Stimulated activated CD8-positive, alpha-beta memory T cell treated with anti-CD3 and anti-CD28 coated beads, Interleukin-7, amount 100 ng/mL, for 48 hours (primary cell): Measurements from ENCODE around the gene DNAH7.

Experiments used
- DNase-seq, 2 donors: peaks; one replicate each; pipeline ENCODE4 v3.0.0-alpha.2; 2020; ENCODE audit warnings: low read depth in 1 of 2; ENCODE audit errors: extremely low read depth in 1 of 2

Gene DNAH7

DNA sequence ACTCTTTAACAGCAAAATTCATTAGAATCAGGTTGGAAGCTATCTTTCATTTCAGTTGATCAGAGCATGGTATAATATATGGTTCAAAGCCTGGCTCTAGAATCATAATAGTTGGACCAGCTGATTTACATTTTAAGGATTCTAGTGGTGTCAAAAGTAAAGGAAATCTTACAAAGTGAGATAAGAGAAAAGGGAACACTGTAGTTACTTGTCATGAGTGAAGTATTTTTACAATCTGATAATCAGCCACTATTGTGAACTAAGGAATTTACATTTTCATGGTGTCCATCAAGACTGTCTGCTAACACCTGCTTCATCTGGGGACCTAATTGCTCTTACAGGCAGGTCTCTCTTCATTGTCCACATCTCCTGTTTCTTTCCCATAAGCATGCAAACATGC is 250.5 kb downstream of the DNAH7 start:
- no peak for DNase-seq

DNA sequence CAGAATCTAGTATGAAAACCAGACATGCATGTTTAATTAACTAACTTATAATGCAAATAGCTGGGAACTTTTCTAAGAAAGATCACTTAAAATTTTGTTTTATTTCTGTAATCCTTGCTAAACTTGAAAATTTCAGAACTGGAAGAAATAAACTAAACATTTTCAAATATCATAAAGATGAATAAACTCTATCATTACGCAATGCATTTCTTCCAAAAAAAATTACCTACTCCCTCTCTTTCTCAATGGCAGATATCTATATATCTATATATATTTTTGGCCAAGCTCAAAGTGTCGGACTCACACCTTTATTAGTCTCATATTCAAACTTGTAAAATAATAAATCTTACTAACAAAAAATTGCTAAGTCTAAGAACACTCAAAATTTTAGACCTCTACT is 253.6 kb downstream of the DNAH7 start:
- no peak for DNase-seq

DNA sequence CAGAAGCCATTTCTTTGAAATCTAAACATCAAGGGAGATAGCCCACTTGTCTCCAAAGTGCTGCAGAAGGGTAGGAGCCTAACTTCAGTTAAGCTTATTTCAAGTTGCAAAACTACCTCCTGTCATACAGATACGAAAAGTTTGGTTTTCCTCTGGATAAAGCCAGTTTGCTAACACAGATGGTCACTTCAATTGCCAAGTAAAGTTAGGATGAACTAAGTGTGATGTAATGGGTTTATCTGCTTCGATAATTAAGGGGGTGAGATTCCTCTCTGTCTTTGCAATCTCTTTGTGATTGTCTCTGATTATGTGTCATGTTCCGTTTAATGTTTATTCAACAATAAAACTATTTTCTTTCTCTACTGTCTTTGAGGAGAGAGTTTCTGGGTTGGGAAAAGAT is 255.2 kb downstream of the DNAH7 start:
- DNase-seq, result no peak

DNA sequence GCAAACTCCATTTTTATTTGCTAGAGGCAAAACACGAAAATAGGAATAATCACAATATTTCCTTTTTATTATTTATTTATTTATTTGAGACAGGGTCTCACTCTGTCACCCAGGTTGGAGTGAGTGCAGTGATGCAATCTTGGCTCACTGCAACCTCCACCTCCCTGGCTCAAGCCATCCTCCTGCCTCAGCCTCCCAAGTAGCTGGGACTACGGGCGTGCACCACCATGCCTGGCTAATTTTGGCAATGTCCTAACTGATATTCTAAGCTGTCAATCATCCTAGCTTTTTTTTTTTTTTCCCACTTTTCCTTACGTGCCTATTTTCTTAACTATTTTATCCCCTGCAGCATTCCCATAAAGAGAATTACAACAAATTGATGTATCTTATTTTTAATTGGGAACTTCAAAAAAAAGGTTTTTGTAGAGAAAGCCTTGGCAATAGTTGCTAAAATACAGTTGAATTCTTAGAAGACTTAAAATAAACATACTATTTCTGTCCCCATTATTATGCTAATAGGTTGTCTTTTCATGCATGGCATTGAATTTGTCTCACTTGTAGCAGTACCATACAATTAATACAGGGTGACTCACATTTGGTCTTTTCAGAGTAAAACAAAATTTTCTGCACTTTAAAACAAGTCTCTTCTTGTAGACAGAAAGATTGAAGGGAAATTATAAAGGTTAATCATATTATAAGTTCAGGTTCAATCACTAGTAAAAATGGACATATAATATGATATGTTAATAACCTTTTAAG is 258.1 kb downstream of the DNAH7 start:
- DNase-seq, result no peak

DNA sequence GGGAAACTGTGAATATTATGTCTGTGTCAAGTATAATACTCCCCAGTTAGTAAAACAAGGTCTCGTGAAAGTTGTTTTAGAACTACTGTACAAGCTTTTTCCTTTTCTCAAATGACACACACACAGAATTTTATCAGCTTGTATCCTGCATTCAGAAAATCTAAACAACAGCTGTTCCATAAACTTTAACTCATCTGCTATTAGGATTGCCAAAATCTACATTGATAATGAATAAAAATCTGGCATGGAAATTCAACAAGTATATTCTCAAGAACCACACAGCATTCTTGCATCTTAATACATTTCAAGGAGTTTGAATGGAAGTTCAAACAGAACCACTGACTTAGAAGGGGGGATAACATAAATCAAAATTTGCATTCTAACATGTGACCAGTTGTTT is 260.4 kb downstream of the DNAH7 start:
- DNase-seq, result no peak

DNA sequence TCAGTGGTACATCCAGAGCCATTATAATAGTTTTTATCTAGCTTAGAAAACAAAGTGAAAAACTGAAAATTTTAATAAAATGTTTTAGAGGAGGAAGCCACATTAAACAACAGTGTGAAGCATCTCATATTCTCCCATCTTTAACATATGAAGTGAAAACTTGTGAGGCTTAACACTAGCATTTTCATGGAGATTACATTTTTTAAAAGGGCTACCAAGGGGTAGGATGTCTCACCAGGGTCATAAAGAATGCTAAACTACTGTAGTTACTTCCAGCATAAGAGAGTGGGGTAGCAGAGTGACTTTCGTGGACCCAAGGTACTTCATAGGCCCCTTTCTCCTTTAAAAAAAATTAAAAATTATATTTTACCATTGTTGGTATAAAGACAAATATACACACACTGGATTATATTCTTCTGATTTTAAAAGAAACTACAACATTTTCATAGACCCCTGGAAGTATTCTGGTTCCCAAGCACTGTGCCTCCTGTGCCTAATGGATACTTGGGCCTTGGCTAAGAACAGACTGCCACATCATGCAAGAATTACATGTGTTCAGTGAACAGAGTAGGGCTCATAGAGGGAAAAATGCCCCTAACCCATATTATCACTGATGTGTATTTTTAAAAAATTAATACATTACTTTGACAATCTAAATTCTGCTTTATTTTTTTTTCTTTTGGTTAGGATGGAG is 263.2 kb downstream of the DNAH7 start:
- DNase-seq, result no peak

DNA sequence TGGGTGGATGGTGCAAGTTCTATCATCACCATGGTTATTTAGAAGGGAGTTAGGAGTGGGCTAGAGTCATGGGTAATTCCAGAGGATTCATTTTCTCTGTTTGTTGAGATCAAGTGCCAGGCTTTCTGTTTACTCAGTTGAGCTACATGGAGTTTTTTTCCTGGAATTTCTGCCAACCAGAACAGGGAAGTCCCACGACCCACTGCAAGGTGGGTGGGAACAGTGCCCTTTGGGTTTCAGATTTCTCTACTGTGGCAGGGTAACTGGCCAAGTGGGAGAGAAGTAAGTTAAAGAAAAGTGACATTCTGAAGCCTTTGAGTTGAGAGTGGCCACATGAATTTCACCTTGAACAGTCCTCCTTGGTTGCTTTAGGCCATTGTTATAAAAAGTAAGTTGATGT is 272.8 kb downstream of the DNAH7 start:
- no peak for DNase-seq

- no peak for DNase-seq
Measured at GRCh38 chr2:195793881-195794280, 274.8 kb downstream of the DNAH7 start.

- DNase-seq, result no peak
Measured at GRCh38 chr2:195782156-195782555, 286.5 kb downstream of the DNAH7 start.

- no peak for DNase-seq
Measured at GRCh38 chr2:195779491-195779890, 289.1 kb downstream of the DNAH7 start.

DNA sequence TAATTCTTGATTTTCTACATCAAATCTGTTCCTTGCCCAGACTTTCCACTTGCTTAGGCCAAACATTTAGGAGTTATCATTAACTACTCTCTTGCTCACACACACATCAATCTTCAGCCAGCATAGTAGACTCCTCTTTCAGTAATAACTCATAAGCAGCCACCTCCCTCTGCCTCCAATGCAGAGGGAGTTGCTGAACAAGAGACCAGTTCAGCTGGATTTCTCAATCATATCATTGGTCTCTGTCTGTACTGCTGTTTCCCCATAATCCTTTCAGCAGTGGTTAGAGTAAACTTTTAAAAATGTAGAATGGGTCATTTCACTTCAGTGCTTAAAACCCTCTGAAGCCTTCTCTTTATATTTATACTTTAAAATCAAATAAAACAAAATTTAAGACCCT is 298.7 kb downstream of the DNAH7 start:
- no peak for DNase-seq

DNA sequence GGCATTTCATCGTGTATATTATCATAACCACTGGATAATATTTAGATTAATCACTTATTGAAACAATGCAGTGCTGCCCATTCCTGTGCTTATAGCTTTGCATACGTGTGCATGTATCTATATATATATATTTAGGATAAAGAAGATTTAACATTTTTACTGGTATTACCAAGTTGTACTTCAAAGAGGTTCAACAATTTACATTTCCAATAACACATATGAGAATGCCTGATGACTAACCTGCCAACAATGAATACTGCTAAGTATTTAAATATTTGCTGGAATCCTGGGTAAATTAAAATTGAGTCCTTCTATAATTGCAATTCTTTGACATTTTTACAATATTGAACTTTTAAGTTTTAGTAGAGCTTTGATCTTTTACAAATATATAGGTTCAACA is 300.2 kb downstream of the DNAH7 start:
- no peak for DNase-seq

GRCh38 chr2:195766691-195767090 is 301.9 kb downstream of the DNAH7 start:
- DNase-seq, result no peak

DNA sequence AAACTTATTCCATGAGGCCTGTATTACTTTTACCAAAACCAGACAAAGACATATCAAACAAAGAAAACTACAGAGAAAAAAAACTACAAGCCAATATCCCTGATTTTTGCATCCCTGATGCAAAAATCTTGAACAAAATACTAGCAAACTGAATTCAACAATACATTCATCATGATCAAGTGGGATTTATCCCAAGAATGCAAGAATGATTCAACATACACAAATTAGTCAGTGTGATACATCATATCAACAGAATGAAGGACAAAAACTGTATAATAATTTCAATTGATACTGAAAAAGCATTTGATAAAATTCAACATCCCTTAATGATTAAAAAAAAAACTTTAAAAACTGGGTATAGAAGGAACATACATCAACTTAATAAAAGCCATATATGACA is 304.8 kb downstream of the DNAH7 start:
- no peak for DNase-seq

DNA sequence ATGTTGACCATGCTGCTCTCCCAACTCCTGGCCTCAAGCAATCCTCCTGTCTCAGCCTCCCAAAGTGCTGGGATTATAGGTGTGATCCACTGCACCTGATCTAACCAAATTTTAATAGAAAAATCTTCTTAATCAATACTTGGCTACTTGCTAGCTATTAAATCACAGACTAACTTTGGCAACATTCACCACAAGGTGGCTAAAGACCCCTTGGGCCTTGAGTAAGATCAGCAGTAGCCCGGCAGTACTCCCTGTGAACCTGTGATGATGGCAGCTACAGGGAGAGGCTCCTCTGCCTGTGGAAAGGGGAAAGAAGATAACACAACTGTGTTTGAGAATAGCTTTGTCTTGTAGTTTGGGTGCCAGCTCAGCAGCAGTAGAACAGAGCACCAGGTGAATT is 308.8 kb downstream of the DNAH7 start:
- no peak for DNase-seq

- no peak for DNase-seq
Measured at GRCh38 chr2:195758846-195759245, 309.8 kb downstream of the DNAH7 start.

GRCh38 chr2:195756218-195756942 is 312.3 kb downstream of the DNAH7 start:
- DNase-seq, result no peak

GRCh38 chr2:195741191-195741590 is 327.4 kb downstream of the DNAH7 start:
- DNase-seq, result no peak

GRCh38 chr2:195737511-195738325 is 330.9 kb downstream of the DNAH7 start:
- no peak for DNase-seq

DNA sequence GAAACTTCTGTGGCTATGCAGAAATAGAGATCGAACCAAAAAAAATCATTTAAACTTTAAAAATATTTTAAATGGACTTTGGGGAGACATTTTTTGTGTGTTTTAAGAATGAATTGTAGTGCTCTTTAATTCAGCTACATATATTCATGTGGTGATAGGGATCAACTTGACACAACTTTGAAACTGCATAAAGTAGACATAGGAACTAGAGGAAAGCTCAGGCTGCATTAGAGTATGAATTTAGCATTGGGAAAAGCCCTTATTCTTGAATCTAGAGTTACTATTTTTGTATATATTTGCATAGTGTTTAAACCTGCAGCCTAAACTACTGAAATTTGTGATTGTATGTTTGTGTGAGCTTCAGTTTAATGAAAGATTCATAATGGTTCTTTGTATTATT is 333.3 kb downstream of the DNAH7 start:
- no peak for DNase-seq

DNA sequence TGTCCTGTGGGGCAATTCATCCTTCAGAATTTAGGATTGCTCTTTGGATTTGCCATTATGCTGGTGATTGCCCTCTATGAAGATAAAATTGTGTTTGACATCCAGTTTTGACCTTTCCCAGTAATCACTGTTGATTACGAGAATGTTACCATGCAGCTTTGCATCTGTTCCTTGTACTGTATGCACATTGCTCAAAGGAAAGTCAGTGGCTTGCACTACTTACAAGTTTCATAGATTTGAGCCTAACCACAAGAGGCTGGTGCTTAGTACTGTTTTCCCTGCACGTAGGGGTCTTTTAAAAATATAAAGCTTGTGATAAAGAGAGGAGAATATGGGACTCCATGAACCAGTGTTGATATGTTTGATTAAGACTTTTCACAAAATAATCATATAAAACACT is 333.7 kb downstream of the DNAH7 start:
- DNase-seq, result no peak
